ENCODE measurements around the gene RGS6. TPM values are rescaled to one million over a fixed set of nuclear protein-coding genes. Genes with fewer than 3 reads are reported as not detected.
A peak's percentile ranks its signal among the peaks of the same experiment; 100 is the strongest.
"Not testable (repeated sequence)": the region's sequence is repeated elsewhere in the genome, so short reads cannot be mapped to it uniquely, and the experiment has no call there.

The RGS6 gene
- total RNA-seq, 2 donors from 2014 or later: 0.08 TPM; not detected in 1

GRCh38 chr14:71931492-71932228 is 569 bp upstream of the RGS6 start:
- DNase-seq (ENCODE audit: low spot score) (no peak), ATAC-seq (no peak)
- Mint-ChIP-seq H3K4me1 (ENCODE audit: low read depth in 2 of 2) (no peaks in the 10 kb centered on the region), H3K36me3 (no peaks in the 10 kb centered on the region), H3K4me3 (no peak overlapping the region), H3K27me3 (peaks cover 45 to 70% of the 10 kb centered on the region in 2 donors), H3K27ac (no peak overlapping the region), H3K9me3 (no peaks in the 10 kb centered on the region)

GRCh38 chr14:71933001-71933587 is 865 bp downstream of the RGS6 start:
- Mint-ChIP-seq H3K27ac (no peak overlapping the region), H3K4me1 (ENCODE audit: low read depth in 2 of 2) (no peaks in the 10 kb centered on the region), H3K9me3 (no peaks in the 10 kb centered on the region), H3K4me3 (peak overlapping the region; percentile 50), H3K36me3 (no peaks in the 10 kb centered on the region), H3K27me3 (peaks cover 48 to 70% of the 10 kb centered on the region in 2 donors)
- ATAC-seq (no peak), DNase-seq (ENCODE audit: low spot score) (no peak)

GRCh38 chr14:71938273-71938672 is 6.0 kb downstream of the RGS6 start:
- not testable (repeated sequence) for H3K4me1 Mint-ChIP-seq (ENCODE audit: low read depth in 2 of 2); H3K4me3 Mint-ChIP-seq; H3K36me3 Mint-ChIP-seq; ATAC-seq; DNase-seq (ENCODE audit: low spot score); H3K9me3 Mint-ChIP-seq; H3K27ac Mint-ChIP-seq
- H3K27me3 Mint-ChIP-seq: peaks cover 22 to 31% of the 10 kb centered on the region in 2 donors

- not testable (repeated sequence) for H3K4me1 Mint-ChIP-seq (ENCODE audit: low read depth in 2 of 2); ATAC-seq; H3K4me3 Mint-ChIP-seq; H3K36me3 Mint-ChIP-seq; H3K9me3 Mint-ChIP-seq; H3K27ac Mint-ChIP-seq; DNase-seq (ENCODE audit: low spot score)
- peaks cover 19 to 25% of the 10 kb centered on the region in 2 donors for H3K27me3 Mint-ChIP-seq
Measured at GRCh38 chr14:71939344-71939743, 7.1 kb downstream of the RGS6 start.

- ATAC-seq; H3K4me1 Mint-ChIP-seq (ENCODE audit: low read depth in 2 of 2); H3K27ac Mint-ChIP-seq; H3K9me3 Mint-ChIP-seq; H3K36me3 Mint-ChIP-seq; H3K4me3 Mint-ChIP-seq; DNase-seq (ENCODE audit: low spot score): not testable (repeated sequence)
- peaks cover 16 to 18% of the 10 kb centered on the region in 2 donors for H3K27me3 Mint-ChIP-seq
Measured at GRCh38 chr14:71940500-71940899, 8.3 kb downstream of the RGS6 start.

- peaks cover 11 to 13% of the 10 kb centered on the region in 2 donors for H3K27me3 Mint-ChIP-seq
- H3K4me1 Mint-ChIP-seq (ENCODE audit: low read depth in 2 of 2); H3K36me3 Mint-ChIP-seq; H3K9me3 Mint-ChIP-seq; ATAC-seq; H3K4me3 Mint-ChIP-seq; H3K27ac Mint-ChIP-seq; DNase-seq (ENCODE audit: low spot score): not testable (repeated sequence)
Measured at GRCh38 chr14:71941616-71942015, 9.4 kb downstream of the RGS6 start.

- ATAC-seq (no peak), DNase-seq (ENCODE audit: low spot score) (no peak)
- H3K4me3 Mint-ChIP-seq: no peak overlapping the region
- H3K4me1 Mint-ChIP-seq (ENCODE audit: low read depth in 2 of 2): no peaks in the 10 kb centered on the region
- H3K9me3 Mint-ChIP-seq: no peaks in the 10 kb centered on the region
- H3K36me3 Mint-ChIP-seq: no peaks in the 10 kb centered on the region
- peaks cover 9 to 12% of the 10 kb centered on the region in 2 donors for H3K27me3 Mint-ChIP-seq
- H3K27ac Mint-ChIP-seq: no peak overlapping the region
Measured at GRCh38 chr14:71942904-71943694, 10.9 kb downstream of the RGS6 start.

GRCh38 chr14:71943695-71944018 is 11.4 kb downstream of the RGS6 start:
- no peak for ATAC-seq
- Mint-ChIP-seq H3K27me3 (peaks cover 9 to 12% of the 10 kb centered on the region in 2 donors), H3K9me3 (no peaks in the 10 kb centered on the region), H3K4me1 (ENCODE audit: low read depth in 2 of 2) (no peaks in the 10 kb centered on the region), H3K4me3 (no peak overlapping the region), H3K36me3 (no peaks in the 10 kb centered on the region), H3K27ac (no peak overlapping the region)
- DNase-seq (ENCODE audit: low spot score): no peak

GRCh38 chr14:71947947-71948500 is 15.8 kb downstream of the RGS6 start:
- no peak overlapping the region for H3K27ac Mint-ChIP-seq
- no peaks in the 10 kb centered on the region for H3K4me1 Mint-ChIP-seq (ENCODE audit: low read depth in 2 of 2)
- H3K9me3 Mint-ChIP-seq: no peaks in the 10 kb centered on the region
- no peak overlapping the region for H3K4me3 Mint-ChIP-seq
- ATAC-seq: no peak
- H3K36me3 Mint-ChIP-seq: no peaks in the 10 kb centered on the region
- no peak for DNase-seq (ENCODE audit: low spot score)
- peaks cover 21 to 37% of the 10 kb centered on the region in 2 donors for H3K27me3 Mint-ChIP-seq

GRCh38 chr14:71952381-71953363 is 20.4 kb downstream of the RGS6 start:
- H3K27me3 Mint-ChIP-seq: peaks cover 32 to 54% of the 10 kb centered on the region in 2 donors
- ATAC-seq (no peak), DNase-seq (ENCODE audit: low spot score) (no peak)
- no peaks in the 10 kb centered on the region for H3K4me1 Mint-ChIP-seq (ENCODE audit: low read depth in 2 of 2)
- H3K36me3 Mint-ChIP-seq: no peaks in the 10 kb centered on the region
- no peaks in the 10 kb centered on the region for H3K9me3 Mint-ChIP-seq
- no peak overlapping the region for H3K27ac Mint-ChIP-seq
- H3K4me3 Mint-ChIP-seq: no peak overlapping the region

GRCh38 chr14:71956920-71957563 is 24.8 kb downstream of the RGS6 start:
- H3K4me1 Mint-ChIP-seq (ENCODE audit: low read depth in 2 of 2): no peaks in the 10 kb centered on the region
- no peaks in the 10 kb centered on the region for H3K9me3 Mint-ChIP-seq

GRCh38 chr14:71959055-71959454 is 26.8 kb downstream of the RGS6 start:
- no peak for DNase-seq (ENCODE audit: low spot score)
- Mint-ChIP-seq H3K9me3 (no peaks in the 10 kb centered on the region), H3K4me3 (no peak overlapping the region), H3K27ac (no peak overlapping the region), H3K27me3 (peaks cover 28 to 32% of the 10 kb centered on the region in 2 donors), H3K4me1 (ENCODE audit: low read depth in 2 of 2) (no peaks in the 10 kb centered on the region), H3K36me3 (no peaks in the 10 kb centered on the region)
- no peak for ATAC-seq

More at GRCh38 chr14:71956920-71957563, 24.8 kb downstream of the RGS6 start:
- ATAC-seq (peak in 1 of 2 donors; percentile 17), DNase-seq (ENCODE audit: low spot score) (no peak)
- H3K4me3 Mint-ChIP-seq: no peak overlapping the region
- H3K36me3 Mint-ChIP-seq: no peaks in the 10 kb centered on the region
- H3K27ac Mint-ChIP-seq: no peak overlapping the region
- H3K27me3 Mint-ChIP-seq: peaks cover 28 to 43% of the 10 kb centered on the region in 2 donors

Measured in natural killer cell treated with Interleukin-12 subunit alpha and Interleukin-12 subunit beta and Interleukin-15 and Interleukin-18, amount 100 ng/mL, for 72 hours (primary cell).